DND-41 (cell line): ENCODE results near the gene SEC24A.

ENCODE experiments used
- ATAC-seq: fragments of 200-7000 bp; cut with Tn5 transposase; 3 replicates; pipeline ENCODE4 v1.9.1; 2021; ENCODE audit warnings: low read depth; ENCODE audit not compliant: insufficient read depth
- DNase-seq: peaks from one replicate; pipeline ENCODE4 v3.0.0-alpha.2; 2020
- H2AFZ ChIP-seq: 2 replicates; pipeline ENCODE4 v1.6.0; 2012; ENCODE audit warnings: low read depth, low read length
- H3K27ac ChIP-seq: 2 replicates; pipeline ENCODE4 v1.5.1; 2012; ENCODE audit warnings: low read length, inconsistent platforms
- H3K27me3 ChIP-seq: fragments of 200-600 bp; sonication (generic); 2 replicates; pipeline ENCODE4 v1.6.0; 2012; ENCODE audit warnings: low read length, mild to moderate bottlenecking, inconsistent platforms; ENCODE audit not compliant: insufficient read depth, poor library complexity
- H3K36me3 ChIP-seq: 2 replicates; pipeline ENCODE4 v1.5.1; 2012; ENCODE audit warnings: low read length, inconsistent platforms; ENCODE audit not compliant: insufficient read depth
- H3K4me1 ChIP-seq: 2 replicates; pipeline ENCODE4 v1.5.1; 2012; ENCODE audit warnings: mild to moderate bottlenecking, low read length; ENCODE audit not compliant: insufficient read depth
- H3K4me2 ChIP-seq: 2 replicates; pipeline ENCODE4 v1.6.0; 2012; ENCODE audit warnings: mild to moderate bottlenecking, moderate library complexity, low read length, inconsistent platforms; ENCODE audit not compliant: insufficient read depth
- H3K4me3 ChIP-seq, 2 experiments: fragments of 200-600 bp in 1 of 2; shearing (Covaris generic) in 1 of 2; 2 replicates each; pipeline ENCODE4 v1.5.1; 2012 to 2016; ENCODE audit warnings: inconsistent platforms in 2 of 2, low read length in 2 of 2, mild to moderate bottlenecking in 2 of 2, low read depth in 1 of 2, moderate library complexity in 1 of 2
- H3K79me2 ChIP-seq: 2 replicates; pipeline ENCODE4 v1.6.0; 2012; ENCODE audit warnings: low read length, inconsistent platforms; ENCODE audit not compliant: insufficient read depth
- H3K9ac ChIP-seq: 2 replicates; pipeline ENCODE4 v1.6.0; 2012; ENCODE audit warnings: low read depth, mild to moderate bottlenecking, inconsistent platforms, low read length, moderate library complexity
- H3K9me3 ChIP-seq: 2 replicates; pipeline ENCODE4 v1.5.1; 2012; ENCODE audit warnings: low read length, moderate library complexity, mild to moderate bottlenecking, inconsistent platforms; ENCODE audit not compliant: insufficient read depth, severe bottlenecking
- H4K20me1 ChIP-seq: 2 replicates; pipeline ENCODE4 v1.6.0; 2012; ENCODE audit warnings: low read length; ENCODE audit not compliant: insufficient read depth
- CTCF ChIP-seq: IDR thresholded peaks from 2 replicates; pipeline ENCODE4 v1.5.1; 2012; ENCODE audit warnings: borderline replicate concordance, low read length, moderate library complexity, mild to moderate bottlenecking; ENCODE audit not compliant: poor library complexity, severe bottlenecking; ENCODE audit errors: extremely low read depth
- EZH2 ChIP-seq: IDR thresholded peaks from 3 replicates; pipeline ENCODE4 v1.6.1; 2012; ENCODE audit warnings: borderline replicate concordance, low read depth, mild to moderate bottlenecking, moderate library complexity, low read length, inconsistent platforms; ENCODE audit not compliant: severe bottlenecking

SEC24A gene

GRCh38 chr5:134741052-134741451 lies 92.5 kb downstream of the SEC24A start:
- no peaks in the 10 kb centered on the region for H3K27me3 ChIP-seq
- H3K4me1 ChIP-seq: peaks cover 41% of the 10 kb centered on the region
- no peaks in the 10 kb centered on the region for H3K9me3 ChIP-seq
- DNase-seq (no peak), ATAC-seq (no peak)
- H3K36me3 ChIP-seq: peaks cover 39% of the 10 kb centered on the region
- H2AFZ ChIP-seq: no peak overlapping the region
- no peak overlapping the region for H3K27ac ChIP-seq
- peak overlapping the region in 1 of 2 experiments; percentile 14; a peak in 1 of 4 replicates for H3K4me3 ChIP-seq
- peaks cover 58% of the 10 kb centered on the region for H3K79me2 ChIP-seq
- peaks cover 11% of the 10 kb centered on the region; the same call in 1 of the 2 replicates for H4K20me1 ChIP-seq
- H3K9ac ChIP-seq: no peak overlapping the region
- TF ChIP-seq EZH2 (no peak), CTCF (no peak)
- H3K4me2 ChIP-seq: peak overlapping the region; percentile 47; the same call in 1 of the 2 replicates

- H3K79me2 ChIP-seq: peaks cover 58% of the 10 kb centered on the region
- H3K4me1 ChIP-seq: peaks cover 41% of the 10 kb centered on the region
- peaks cover 11% of the 10 kb centered on the region; the same call in 1 of the 2 replicates for H4K20me1 ChIP-seq
- H2AFZ ChIP-seq: no peak overlapping the region
- ATAC-seq (no peak), DNase-seq (no peak)
- H3K27me3 ChIP-seq: no peaks in the 10 kb centered on the region
- H3K27ac ChIP-seq: no peak overlapping the region
- H3K4me3 ChIP-seq: no peak overlapping the region
- H3K9me3 ChIP-seq: no peaks in the 10 kb centered on the region
- TF ChIP-seq EZH2 (no peak), CTCF (no peak)
- H3K36me3 ChIP-seq: peaks cover 39% of the 10 kb centered on the region
- peak overlapping the region; percentile 47; the same call in 1 of the 2 replicates for H3K4me2 ChIP-seq
- no peak overlapping the region for H3K9ac ChIP-seq
Observed at GRCh38 chr5:134742134-134742533, 93.5 kb downstream of the SEC24A start.

GRCh38 chr5:134749415-134749814 lies 100.8 kb downstream of the SEC24A start:
- DNase-seq: no peak
- Histone ChIP-seq H3K9ac (no peak overlapping the region), H3K27me3 (no peaks in the 10 kb centered on the region), H3K4me1 (no peaks in the 10 kb centered on the region), H4K20me1 (no peaks in the 10 kb centered on the region), H3K36me3 (peaks cover 26% of the 10 kb centered on the region), H3K4me2 (no peak overlapping the region), H2AFZ (no peak overlapping the region), H3K79me2 (peaks cover 6% of the 10 kb centered on the region; the same call in 1 of the 2 replicates), H3K27ac (no peak overlapping the region), H3K4me3 (no peak overlapping the region), H3K9me3 (no peaks in the 10 kb centered on the region)
- no peak for ATAC-seq
- TF ChIP-seq CTCF (no peak), EZH2 (no peak)

- DNase-seq (no peak), ATAC-seq (no peak)
- H3K27me3 ChIP-seq: no peaks in the 10 kb centered on the region
- H3K4me3 ChIP-seq: peak overlapping the region; percentile 53 to 79; a peak in 3 of 4 replicates
- H3K36me3 ChIP-seq: peaks cover 12% of the 10 kb centered on the region
- TF ChIP-seq CTCF (no peak), EZH2 (no peak)
- peak overlapping the region; percentile 76 for H3K9ac ChIP-seq
- peaks cover 38% of the 10 kb centered on the region for H3K4me1 ChIP-seq
- H2AFZ ChIP-seq: peak overlapping the region; percentile 95
- peak overlapping the region; percentile 90 for H3K4me2 ChIP-seq
- H4K20me1 ChIP-seq: peaks cover 25% of the 10 kb centered on the region
- H3K27ac ChIP-seq: peak overlapping the region; percentile 49
- H3K79me2 ChIP-seq: peaks cover 46% of the 10 kb centered on the region
- no peaks in the 10 kb centered on the region for H3K9me3 ChIP-seq
Observed at GRCh38 chr5:134758176-134758503, 109.6 kb downstream of the SEC24A start.
